Measurements from ENCODE around the gene ACSF3.
"Not testable (repeated sequence)": the region's sequence is repeated elsewhere in the genome, so short reads cannot be mapped to it uniquely, and the experiment has no call there.

ACSF3 gene

GRCh38 chr16:89074072-89074674 is 19.5 kb upstream of the ACSF3 start:
- not testable (repeated sequence) for H3K27me3 Mint-ChIP-seq; DNase-seq; H3K4me3 Mint-ChIP-seq; H3K27ac Mint-ChIP-seq; H3K36me3 Mint-ChIP-seq (ENCODE audit: low read depth); H3K4me1 Mint-ChIP-seq (ENCODE audit: low read depth); H3K9me3 Mint-ChIP-seq

GRCh38 chr16:89074803-89075688 is 18.6 kb upstream of the ACSF3 start:
- Mint-ChIP-seq H3K36me3 (ENCODE audit: low read depth) (no peaks in the 10 kb centered on the region), H3K9me3 (no peaks in the 10 kb centered on the region), H3K27ac (no peak overlapping the region), H3K4me3 (no peak overlapping the region), H3K27me3 (no peaks in the 10 kb centered on the region), H3K4me1 (ENCODE audit: low read depth) (no peaks in the 10 kb centered on the region)
- DNase-seq = no peak

- no peak for DNase-seq
- H3K27ac Mint-ChIP-seq = no peak overlapping the region
- no peaks in the 10 kb centered on the region for H3K9me3 Mint-ChIP-seq
- no peaks in the 10 kb centered on the region for H3K4me1 Mint-ChIP-seq (ENCODE audit: low read depth)
- no peaks in the 10 kb centered on the region for H3K36me3 Mint-ChIP-seq (ENCODE audit: low read depth)
- H3K4me3 Mint-ChIP-seq = no peak overlapping the region
- H3K27me3 Mint-ChIP-seq = no peaks in the 10 kb centered on the region
These were observed 17.5 kb upstream of the ACSF3 start for GRCh38 chr16:89076159-89076558.

GRCh38 chr16:89077076-89077475 is 16.6 kb upstream of the ACSF3 start:
- Mint-ChIP-seq H3K27ac (no peak overlapping the region), H3K27me3 (no peaks in the 10 kb centered on the region), H3K4me3 (no peak overlapping the region), H3K9me3 (no peaks in the 10 kb centered on the region), H3K36me3 (ENCODE audit: low read depth) (no peaks in the 10 kb centered on the region), H3K4me1 (ENCODE audit: low read depth) (no peaks in the 10 kb centered on the region)
- DNase-seq = no peak

- Mint-ChIP-seq H3K27me3 (no peaks in the 10 kb centered on the region), H3K4me1 (ENCODE audit: low read depth) (no peaks in the 10 kb centered on the region), H3K36me3 (ENCODE audit: low read depth) (no peaks in the 10 kb centered on the region), H3K9me3 (no peaks in the 10 kb centered on the region), H3K4me3 (no peak overlapping the region), H3K27ac (no peak overlapping the region)
- DNase-seq = no peak
These were observed 15.5 kb upstream of the ACSF3 start for GRCh38 chr16:89078172-89078571.

- no peaks in the 10 kb centered on the region for H3K27me3 Mint-ChIP-seq
- DNase-seq = no peak
- H3K9me3 Mint-ChIP-seq = no peaks in the 10 kb centered on the region
- H3K27ac Mint-ChIP-seq = no peak overlapping the region
- no peak overlapping the region for H3K4me3 Mint-ChIP-seq
- H3K36me3 Mint-ChIP-seq (ENCODE audit: low read depth) = no peaks in the 10 kb centered on the region
- H3K4me1 Mint-ChIP-seq (ENCODE audit: low read depth) = no peaks in the 10 kb centered on the region
These were observed 14.1 kb upstream of the ACSF3 start for GRCh38 chr16:89079434-89079980.

GRCh38 chr16:89080196-89080853 is 13.3 kb upstream of the ACSF3 start:
- no peak overlapping the region for H3K27ac Mint-ChIP-seq
- no peaks in the 10 kb centered on the region for H3K27me3 Mint-ChIP-seq
- H3K9me3 Mint-ChIP-seq = no peaks in the 10 kb centered on the region
- no peaks in the 10 kb centered on the region for H3K36me3 Mint-ChIP-seq (ENCODE audit: low read depth)
- no peak overlapping the region for H3K4me3 Mint-ChIP-seq
- H3K4me1 Mint-ChIP-seq (ENCODE audit: low read depth) = no peaks in the 10 kb centered on the region
- no peak for DNase-seq

- Mint-ChIP-seq H3K9me3 (no peaks in the 10 kb centered on the region), H3K27me3 (no peaks in the 10 kb centered on the region), H3K27ac (no peak overlapping the region), H3K36me3 (ENCODE audit: low read depth) (no peaks in the 10 kb centered on the region), H3K4me1 (ENCODE audit: low read depth) (no peaks in the 10 kb centered on the region), H3K4me3 (no peak overlapping the region)
- DNase-seq = no peak
These were observed 12.1 kb upstream of the ACSF3 start for GRCh38 chr16:89081556-89081955.

- Mint-ChIP-seq H3K4me3 (no peak overlapping the region), H3K27ac (peak overlapping the region; percentile 50), H3K27me3 (peaks cover 8% of the 10 kb centered on the region), H3K36me3 (ENCODE audit: low read depth) (no peaks in the 10 kb centered on the region), H3K9me3 (no peaks in the 10 kb centered on the region), H3K4me1 (ENCODE audit: low read depth) (no peaks in the 10 kb centered on the region)
- no peak for DNase-seq
These were observed 9.2 kb upstream of the ACSF3 start for GRCh38 chr16:89084411-89084810.

- Mint-ChIP-seq H3K9me3 (no peaks in the 10 kb centered on the region), H3K27ac (no peak overlapping the region), H3K4me3 (no peak overlapping the region), H3K27me3 (peaks cover 14% of the 10 kb centered on the region), H3K36me3 (ENCODE audit: low read depth) (no peaks in the 10 kb centered on the region), H3K4me1 (ENCODE audit: low read depth) (no peaks in the 10 kb centered on the region)
- no peak for DNase-seq
These were observed 8.6 kb upstream of the ACSF3 start for GRCh38 chr16:89084814-89085612.

- H3K36me3 Mint-ChIP-seq (ENCODE audit: low read depth) = no peaks in the 10 kb centered on the region
- H3K4me3 Mint-ChIP-seq = no peak overlapping the region
- H3K4me1 Mint-ChIP-seq (ENCODE audit: low read depth) = no peaks in the 10 kb centered on the region
- H3K9me3 Mint-ChIP-seq = no peaks in the 10 kb centered on the region
- peaks cover 21% of the 10 kb centered on the region for H3K27me3 Mint-ChIP-seq
- H3K27ac Mint-ChIP-seq = no peak overlapping the region
- no peak for DNase-seq
These were observed 7.9 kb upstream of the ACSF3 start for GRCh38 chr16:89085755-89086154.

- H3K27ac Mint-ChIP-seq = no peak overlapping the region
- no peaks in the 10 kb centered on the region for H3K36me3 Mint-ChIP-seq (ENCODE audit: low read depth)
- H3K4me1 Mint-ChIP-seq (ENCODE audit: low read depth) = peaks cover under 1% of the 10 kb centered on the region
- no peak overlapping the region for H3K4me3 Mint-ChIP-seq
- no peaks in the 10 kb centered on the region for H3K9me3 Mint-ChIP-seq
- peaks cover 30% of the 10 kb centered on the region for H3K27me3 Mint-ChIP-seq
- DNase-seq = no peak
These were observed 5.6 kb upstream of the ACSF3 start for GRCh38 chr16:89087922-89088497.

- H3K27me3 Mint-ChIP-seq = peaks cover 30% of the 10 kb centered on the region
- H3K4me1 Mint-ChIP-seq (ENCODE audit: low read depth) = peaks cover 3% of the 10 kb centered on the region
- H3K9me3 Mint-ChIP-seq = no peaks in the 10 kb centered on the region
- H3K4me3 Mint-ChIP-seq = no peak overlapping the region
- H3K36me3 Mint-ChIP-seq (ENCODE audit: low read depth) = peaks cover under 1% of the 10 kb centered on the region
- no peak for DNase-seq
- H3K27ac Mint-ChIP-seq = no peak overlapping the region
These were observed 4.5 kb upstream of the ACSF3 start for GRCh38 chr16:89089120-89089519.

- no peak for DNase-seq
- Mint-ChIP-seq H3K4me3 (no peak overlapping the region), H3K9me3 (no peaks in the 10 kb centered on the region), H3K4me1 (ENCODE audit: low read depth) (peaks cover 14% of the 10 kb centered on the region), H3K27me3 (peaks cover 30% of the 10 kb centered on the region), H3K36me3 (ENCODE audit: low read depth) (peaks cover 12% of the 10 kb centered on the region), H3K27ac (no peak overlapping the region)
These were observed 3.4 kb upstream of the ACSF3 start for GRCh38 chr16:89090182-89090630.

Data from activated T-cell treated with anti-CD3 and anti-CD28 coated beads, Interleukin-2, amount 50 U/mL, for 24 hours (primary cell).